ENCODE measurements around the gene SLC23A3.
"Not testable (repeated sequence)": the region's sequence is repeated elsewhere in the genome, so short reads cannot be mapped to it uniquely, and the experiment has no call there.

The SLC23A3 gene

GRCh38 chr2:219207884-219208740 lies 38.3 kb upstream of the SLC23A3 start:
- peak overlapping the region; percentile 92 for H3K27ac ChIP-seq
- TF ChIP-seq ZFX (IDR thresholded peaks at IDR 0.05; ENCODE audit: borderline replicate concordance), result no peak
- no peak for TF ChIP-seq CTCF (IDR thresholded peaks at IDR 0.05)

GRCh38 chr2:219207134-219207883 lies 37.5 kb upstream of the SLC23A3 start:
- TF ChIP-seq ZFX (IDR thresholded peaks at IDR 0.05; ENCODE audit: borderline replicate concordance), result no peak
- no peak for TF ChIP-seq CTCF (IDR thresholded peaks at IDR 0.05)
- H3K27ac ChIP-seq, result peak overlapping the region; percentile 92

DNA sequence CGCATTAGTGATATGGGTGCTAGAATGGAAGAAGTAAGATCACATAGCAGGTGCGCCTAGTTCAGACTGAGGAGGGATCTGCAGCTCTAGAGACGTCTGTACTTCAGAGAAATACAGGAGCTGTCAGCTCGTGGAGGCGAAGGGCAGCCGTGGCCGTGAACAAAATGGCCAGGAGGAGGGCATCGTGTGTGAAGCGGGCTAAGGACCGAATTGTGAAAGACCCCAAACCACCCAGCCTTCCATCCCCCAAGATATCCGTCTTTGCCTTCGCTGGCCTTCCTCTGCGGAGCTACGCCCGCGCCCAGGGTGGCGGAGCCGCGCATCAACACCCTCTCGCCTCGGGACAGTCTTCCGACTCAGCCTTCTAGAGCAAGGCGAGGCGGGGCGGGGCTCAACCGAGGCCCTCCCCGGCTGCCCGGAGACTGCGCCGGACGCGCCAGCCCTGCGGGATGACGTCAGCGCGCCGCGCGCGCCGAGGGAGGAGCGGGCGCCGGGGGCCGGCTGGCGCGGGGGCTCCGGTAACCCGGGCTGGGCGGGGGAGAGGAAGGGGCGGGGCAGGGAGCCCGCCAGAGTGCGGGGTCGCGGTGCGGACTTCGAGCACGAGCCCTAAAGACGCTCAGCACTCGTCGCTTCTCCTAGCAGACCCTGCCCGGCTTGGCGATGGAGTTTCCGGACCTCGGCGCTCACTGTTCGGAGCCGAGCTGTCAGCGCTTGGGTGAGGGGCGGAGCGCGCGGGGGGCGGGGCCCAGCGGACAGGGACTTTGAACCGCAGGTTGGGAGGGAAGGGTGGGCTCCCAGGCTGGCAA lies 36.7 kb upstream of the SLC23A3 start, which contains the start of gene ZFAND2B:
ZFAND2B (plus strand) TSS at position 455 of the 806 bp plus-strand sequence; CDS start at position 661, 206 bp downstream.
- TF ChIP-seq CTCF (IDR thresholded peaks at IDR 0.05) (no peak), ZFX (IDR thresholded peaks at IDR 0.05; ENCODE audit: borderline replicate concordance) (no peak)
- H3K27ac ChIP-seq, result peak within 1 kb of the TSS; percentile 92

DNA sequence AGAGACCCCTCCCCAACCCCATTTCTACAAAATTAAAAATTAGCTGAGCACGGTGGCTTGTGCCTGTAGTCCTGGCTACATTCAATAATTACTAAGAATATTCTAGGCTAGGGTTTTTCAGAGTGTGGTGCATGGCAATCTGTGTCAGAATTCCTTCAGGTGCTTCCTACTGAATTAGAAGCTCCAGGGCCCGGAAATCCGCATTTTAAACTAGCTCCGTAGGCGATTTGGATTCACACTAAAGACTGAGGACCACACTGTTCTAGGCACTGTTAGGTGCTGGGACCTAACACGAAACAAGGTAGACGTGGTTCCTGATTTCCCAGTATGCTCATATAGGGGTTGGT lies 36.1 kb upstream of the SLC23A3 start:
- no peak for TF ChIP-seq ZFX (IDR thresholded peaks at IDR 0.05; ENCODE audit: borderline replicate concordance)
- no peak for TF ChIP-seq CTCF (IDR thresholded peaks at IDR 0.05)
- H3K27ac ChIP-seq, result peak overlapping the region; percentile 92

DNA sequence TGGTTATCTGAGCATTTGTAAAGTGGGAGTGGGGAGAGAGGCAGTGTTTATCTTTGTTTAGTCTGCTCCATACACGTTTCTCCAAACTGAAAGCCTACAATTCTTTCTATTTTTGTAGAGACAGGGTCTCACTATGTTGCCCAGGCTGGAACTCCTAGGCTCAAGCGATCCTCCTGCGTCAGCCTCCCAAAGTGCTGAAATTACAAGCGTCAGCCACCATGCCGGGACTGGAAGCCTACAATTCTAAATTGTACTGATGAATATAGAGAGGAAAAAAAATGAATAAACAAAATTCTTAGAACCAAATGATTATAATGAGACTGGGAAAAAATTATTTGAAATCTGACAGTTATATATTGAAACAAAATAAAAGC lies 35.3 kb upstream of the SLC23A3 start:
- TF ChIP-seq ZFX (IDR thresholded peaks at IDR 0.05; ENCODE audit: borderline replicate concordance) (no peak), CTCF (IDR thresholded peaks at IDR 0.05) (no peak)
- H3K27ac ChIP-seq, result peak overlapping the region; percentile 92; the same call in 1 of the 2 replicates

- TF ChIP-seq ZFX (IDR thresholded peaks at IDR 0.05; ENCODE audit: borderline replicate concordance), result no peak
- no peak for TF ChIP-seq CTCF (IDR thresholded peaks at IDR 0.05)
- H3K27ac ChIP-seq, result no peak overlapping the region
Measured at GRCh38 chr2:219204425-219205164, 34.8 kb upstream of the SLC23A3 start.

DNA sequence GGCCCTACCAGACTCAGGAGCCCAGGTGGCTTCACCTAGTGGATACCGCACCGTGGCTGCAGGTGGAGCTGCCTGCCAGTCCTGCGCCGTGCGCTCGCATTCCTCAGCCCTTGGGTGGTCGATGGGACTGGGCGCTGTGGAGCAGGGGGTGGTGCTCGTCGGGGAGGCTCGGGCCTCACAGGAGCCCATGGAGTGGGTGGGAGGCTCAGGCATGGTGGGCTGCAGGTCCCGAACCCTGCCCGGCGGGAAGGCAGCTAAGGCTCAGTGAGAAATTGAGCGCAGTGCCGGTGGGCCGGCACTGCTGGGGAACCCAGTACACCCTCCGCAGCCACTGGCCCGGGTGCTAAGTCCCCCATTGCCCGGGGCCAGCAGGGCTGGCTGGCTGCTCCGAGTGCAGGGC lies 31.5 kb upstream of the SLC23A3 start:
- not testable (repeated sequence) for H3K27ac ChIP-seq

DNA sequence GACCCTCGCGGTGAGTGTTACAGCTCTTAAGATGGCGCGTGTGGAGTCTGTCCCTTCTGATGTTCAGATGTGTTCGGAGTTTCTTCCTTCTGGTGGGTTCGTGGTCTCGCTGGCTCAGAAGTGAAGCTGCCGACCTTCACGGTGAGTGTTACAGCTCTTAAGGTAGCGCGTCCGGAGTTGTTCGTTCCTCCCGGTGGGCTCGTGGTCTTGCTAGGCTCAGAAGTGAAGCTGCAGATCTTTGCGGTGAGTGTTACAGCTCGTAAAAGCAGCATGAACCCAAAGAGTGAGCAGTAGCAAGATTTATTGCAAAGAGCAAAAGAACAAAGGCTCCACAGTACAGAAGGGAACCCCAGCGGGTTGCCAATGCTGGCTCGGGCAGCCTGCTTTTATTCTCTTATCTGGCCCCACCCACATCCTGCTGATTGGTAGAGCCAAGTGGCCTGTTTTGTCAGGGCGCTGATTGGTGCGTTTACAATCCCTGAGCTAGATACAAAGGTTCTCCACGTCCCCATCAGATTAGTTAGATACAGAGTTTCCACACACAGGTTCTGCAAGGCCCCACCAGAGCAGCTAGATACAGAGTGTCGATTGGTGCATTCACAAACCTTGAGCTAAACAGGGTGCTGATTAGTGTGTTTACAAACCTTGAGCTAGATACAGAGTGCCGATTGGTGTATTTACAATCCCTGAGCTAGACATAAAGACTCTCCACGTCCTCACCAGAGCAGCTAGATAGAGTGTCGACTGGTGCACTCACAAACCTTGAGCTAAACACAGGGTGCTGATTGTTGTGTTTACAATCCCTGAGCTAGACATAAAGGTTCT lies 30.9 kb upstream of the SLC23A3 start:
- H3K27ac ChIP-seq, result not testable (repeated sequence)
